ENCODE data around the gene WDR1.

GRCh38 chr4:10108818-10109783, 7.5 kb downstream of the WDR1 start:
- TF ChIP-seq PPARA (CRISPR knock-in tag; IDR thresholded peaks at IDR 0.05; ENCODE audit: borderline replicate concordance) = no peak
- TF ChIP-seq ZNF565 (CRISPR knock-in tag; conservative IDR thresholded peaks at IDR 0.05; ENCODE audit: low read depth) = no peak
- no peak for TF ChIP-seq ZFP30 (CRISPR knock-in tag; IDR thresholded peaks at IDR 0.05)
- TF ChIP-seq PATZ1 (CRISPR knock-in tag; IDR thresholded peaks at IDR 0.05; ENCODE audit: borderline replicate concordance) = no peak
- TF ChIP-seq SNAI2 (CRISPR knock-in tag; IDR thresholded peaks at IDR 0.05) = no peak
- TF ChIP-seq RARB (CRISPR knock-in tag; IDR thresholded peaks at IDR 0.05) = no peak
- no peak for TF ChIP-seq ARNTL (CRISPR knock-in tag; IDR thresholded peaks at IDR 0.05; ENCODE audit: borderline replicate concordance, low read depth)
- no peak for TF ChIP-seq BACH2 (CRISPR knock-in tag; IDR thresholded peaks at IDR 0.05; ENCODE audit: borderline replicate concordance)
- TF ChIP-seq POU6F1 (CRISPR knock-in tag; IDR thresholded peaks at IDR 0.05; ENCODE audit: borderline replicate concordance, low read depth) = no peak
- no peak for TF ChIP-seq TCF4 (CRISPR knock-in tag; IDR thresholded peaks at IDR 0.05; ENCODE audit: borderline replicate concordance)
- TF ChIP-seq CSDC2 (CRISPR knock-in tag; IDR thresholded peaks at IDR 0.05) = no peak
- TF ChIP-seq ESRRG (CRISPR knock-in tag; IDR thresholded peaks at IDR 0.05) = no peak
- no peak for TF ChIP-seq ZNF8 (CRISPR knock-in tag; IDR thresholded peaks at IDR 0.05)
